HEK293 (cell line): Measurements from ENCODE around the gene NSUN4.
A peak's percentile ranks its signal among the peaks of the same experiment; 100 is the strongest.

Experiments used
- BCL11B ChIP-seq: fragments of 450-650 bp; formaldehyde crosslinking; IDR thresholded peaks from 2 replicates; pipeline ENCODE4 v1.5.1; 2016; ENCODE audit warnings: low read depth, missing biosample characterization, missing genetic modification characterization
- GLIS1 ChIP-seq: fragments of 450-650 bp; formaldehyde crosslinking; IDR thresholded peaks from 2 replicates; pipeline ENCODE4 v1.5.1; 2016; ENCODE audit warnings: missing biosample characterization, missing genetic modification characterization
- KLF16 ChIP-seq: fragments of 450-650 bp; formaldehyde crosslinking; IDR thresholded peaks from 2 replicates; pipeline ENCODE4 v1.5.1; 2017; ENCODE audit warnings: missing biosample characterization, missing genetic modification characterization
- KLF8 ChIP-seq: fragments of 450-650 bp; formaldehyde crosslinking; IDR thresholded peaks from 2 replicates; pipeline ENCODE4 v1.5.1; 2016; ENCODE audit warnings: missing biosample characterization, missing genetic modification characterization
- MEIS1 ChIP-seq: sonication (generic); formaldehyde crosslinking; IDR thresholded peaks from 2 replicates; pipeline ENCODE4 v1.8.1; 2022; ENCODE audit warnings: missing genetic modification reagents, mild to moderate bottlenecking, borderline replicate concordance
- MYNN ChIP-seq: fragments of 450-650 bp; formaldehyde crosslinking; IDR thresholded peaks from 2 replicates; pipeline ENCODE4 v1.5.1; 2016; ENCODE audit warnings: missing biosample characterization, missing genetic modification characterization, borderline replicate concordance
- PRDM1 ChIP-seq: fragments of 450-650 bp; formaldehyde crosslinking; IDR thresholded peaks from 2 replicates; pipeline ENCODE4; 2016; ENCODE audit warnings: missing biosample characterization, missing genetic modification characterization
- SCRT1 ChIP-seq: fragments of 450-650 bp; formaldehyde crosslinking; IDR thresholded peaks from 2 replicates; pipeline ENCODE4 v1.5.1; 2016; ENCODE audit warnings: missing biosample characterization, missing genetic modification characterization, borderline replicate concordance
- SCRT2 ChIP-seq: fragments of 450-650 bp; formaldehyde crosslinking; IDR thresholded peaks from 2 replicates; pipeline ENCODE4 v1.5.1; 2016; ENCODE audit warnings: missing biosample characterization, missing genetic modification characterization
- SP3 ChIP-seq: fragments of 450-650 bp; formaldehyde crosslinking; IDR thresholded peaks from 2 replicates; pipeline ENCODE4 v1.5.1; 2016; ENCODE audit warnings: missing biosample characterization, missing genetic modification characterization
- WT1 ChIP-seq: fragments of 450-650 bp; formaldehyde crosslinking; IDR thresholded peaks from 2 replicates; pipeline ENCODE4 v1.5.1; 2016; ENCODE audit warnings: missing biosample characterization, missing genetic modification characterization
- YY1 ChIP-seq: fragments of 450-650 bp; formaldehyde crosslinking; IDR thresholded peaks from 2 replicates; pipeline ENCODE4 v1.5.1; 2018; ENCODE audit warnings: missing biosample characterization, missing genetic modification characterization
- ZBTB11 ChIP-seq: fragments of 450-650 bp; formaldehyde crosslinking; conservative IDR thresholded peaks from 2 replicates; pipeline ENCODE4 v1.5.1; 2016; ENCODE audit warnings: low read depth, missing biosample characterization, missing genetic modification characterization
- ZBTB17 ChIP-seq: fragments of 450-650 bp; formaldehyde crosslinking; IDR thresholded peaks from 2 replicates; pipeline ENCODE4 v1.5.1; 2016; ENCODE audit warnings: missing biosample characterization, missing genetic modification characterization
- ZBTB21 ChIP-seq: fragments of 450-650 bp; formaldehyde crosslinking; IDR thresholded peaks from 2 replicates; pipeline ENCODE4 v1.5.1; 2017; ENCODE audit warnings: missing biosample characterization, missing genetic modification characterization
- ZBTB49 ChIP-seq: fragments of 450-650 bp; formaldehyde crosslinking; IDR thresholded peaks from 2 replicates; pipeline ENCODE4 v1.5.1; 2016; ENCODE audit warnings: missing biosample characterization, missing genetic modification characterization, low read depth
- ZBTB8A ChIP-seq: fragments of 450-650 bp; formaldehyde crosslinking; IDR thresholded peaks from 2 replicates; pipeline ENCODE4 v1.5.1; 2016; ENCODE audit warnings: missing biosample characterization, missing genetic modification characterization
- ZFHX2 ChIP-seq: fragments of 450-650 bp; formaldehyde crosslinking; conservative IDR thresholded peaks from 2 replicates; pipeline ENCODE4 v1.5.1; 2016; ENCODE audit warnings: missing biosample characterization, missing genetic modification characterization
- ZFP41 ChIP-seq: fragments of 450-650 bp; formaldehyde crosslinking; IDR thresholded peaks from 2 replicates; pipeline ENCODE4 v1.5.1; 2016; ENCODE audit warnings: missing biosample characterization, missing genetic modification characterization, borderline replicate concordance
- ZNF112 ChIP-seq: fragments of 450-650 bp; formaldehyde crosslinking; IDR thresholded peaks from 2 replicates; pipeline ENCODE4 v1.5.0; 2017; ENCODE audit warnings: missing biosample characterization, missing genetic modification characterization
- ZNF202 ChIP-seq: fragments of 450-650 bp; formaldehyde crosslinking; IDR thresholded peaks from 2 replicates; pipeline ENCODE4 v1.5.1; 2016; ENCODE audit warnings: missing biosample characterization, missing genetic modification characterization, borderline replicate concordance
- ZNF24 ChIP-seq: fragments of 450-650 bp; formaldehyde crosslinking; IDR thresholded peaks from 2 replicates; pipeline ENCODE4 v1.5.1; 2016; ENCODE audit warnings: missing biosample characterization, missing genetic modification characterization
- ZNF292 ChIP-seq: fragments of 450-650 bp; formaldehyde crosslinking; IDR thresholded peaks from 2 replicates; pipeline ENCODE4 v1.5.1; 2016; ENCODE audit warnings: low read depth, missing biosample characterization, missing genetic modification characterization, borderline replicate concordance
- ZNF311 ChIP-seq: fragments of 450-650 bp; formaldehyde crosslinking; IDR thresholded peaks from 2 replicates; pipeline ENCODE4 v1.5.1; 2017; ENCODE audit warnings: missing biosample characterization, missing genetic modification characterization, borderline replicate concordance
- ZNF366 ChIP-seq: fragments of 450-650 bp; formaldehyde crosslinking; conservative IDR thresholded peaks from 2 replicates; pipeline ENCODE4 v1.5.1; 2016; ENCODE audit warnings: missing biosample characterization, missing genetic modification characterization
- ZNF600 ChIP-seq: fragments of 450-650 bp; formaldehyde crosslinking; IDR thresholded peaks from 2 replicates; pipeline ENCODE4 v1.5.1; 2016; ENCODE audit warnings: missing biosample characterization, missing genetic modification characterization
- ZNF623 ChIP-seq: fragments of 450-650 bp; formaldehyde crosslinking; IDR thresholded peaks from 2 replicates; pipeline ENCODE4 v1.5.1; 2016; ENCODE audit warnings: missing biosample characterization, missing genetic modification characterization
- ZNF629 ChIP-seq: fragments of 450-650 bp; formaldehyde crosslinking; IDR thresholded peaks from 2 replicates; pipeline ENCODE4 v1.5.1; 2017; ENCODE audit warnings: missing biosample characterization, missing genetic modification characterization
- ZNF677 ChIP-seq: fragments of 450-650 bp; IDR thresholded peaks from 2 replicates; pipeline ENCODE4 v1.5.0; 2018; ENCODE audit warnings: missing biosample characterization, mild to moderate bottlenecking, missing genetic modification characterization, moderate library complexity
- ZNF785 ChIP-seq: fragments of 450-650 bp; formaldehyde crosslinking; IDR thresholded peaks from 2 replicates; pipeline ENCODE4 v1.5.1; 2016; ENCODE audit warnings: missing biosample characterization, missing genetic modification characterization
- ZNF843 ChIP-seq: fragments of 450-650 bp; formaldehyde crosslinking; IDR thresholded peaks from 2 replicates; pipeline ENCODE4 v1.5.1; 2016; ENCODE audit warnings: missing biosample characterization, missing genetic modification characterization
- ZXDB ChIP-seq: fragments of 450-650 bp; formaldehyde crosslinking; IDR thresholded peaks from 2 replicates; pipeline ENCODE4 v1.5.1; 2016; ENCODE audit warnings: missing biosample characterization, missing genetic modification characterization
- TF ChIP-seq, protein P1 (sequence below): fragments of 450-650 bp; formaldehyde crosslinking; IDR thresholded peaks from 2 replicates; pipeline ENCODE4 v1.5.1; 2016; ENCODE audit warnings: missing biosample characterization, missing genetic modification characterization

NSUN4 gene

GRCh38 chr1:46340404-46341221 is at the start of gene NSUN4 (continued):
- TF ChIP-seq ZBTB49 (tag by site-specific recombination) (no peak), ZNF629 (tag by site-specific recombination) (peak; percentile 100), SCRT2 (tag by site-specific recombination) (peak; percentile 100), SCRT1 (tag by site-specific recombination) (peak; percentile 98), ZNF677 (tag by site-specific recombination) (peak; percentile 11; the same call in 1 of the 2 replicates), KLF8 (peak; percentile 74; the same call in 1 of the 2 replicates), ZNF600 (peak; percentile 91), KLF16 (tag by site-specific recombination) (peak; percentile 80), MEIS1 (CRISPR knock-in tag) (no peak), GLIS1 (tag by site-specific recombination) (peak; percentile 58), ZBTB11 (tag by site-specific recombination) (peak; percentile 99), ZNF292 (tag by site-specific recombination) (no peak), YY1 (tag by site-specific recombination) (peak; percentile 94), ZBTB8A (tag by site-specific recombination) (peak; percentile 27; the same call in 1 of the 2 replicates), ZNF623 (tag by site-specific recombination) (no peak; the same call in 1 of the 2 replicates), ZBTB17 (tag by site-specific recombination) (peak; percentile 83), ZNF311 (tag by site-specific recombination) (no peak), ZNF24 (peak; percentile 91; the same call in 1 of the 2 replicates), ZBTB21 (tag by site-specific recombination) (peak; percentile 100), ZFP41 (tag by site-specific recombination) (no peak), BCL11B (tag by site-specific recombination) (no peak), ZNF366 (tag by site-specific recombination) (peak; percentile 93), ZNF785 (tag by site-specific recombination) (peak; percentile 98), WT1 (tag by site-specific recombination) (peak; percentile 34; the same call in 1 of the 2 replicates), ZNF112 (tag by site-specific recombination) (no peak), SP3 (tag by site-specific recombination) (peak; percentile 82), ZFHX2 (tag by site-specific recombination) (no peak; the same call in 1 of the 2 replicates), ZNF202 (tag by site-specific recombination) (no peak), ZXDB (peak; percentile 75), ZNF843 (tag by site-specific recombination) (peak; percentile 58), MYNN (tag by site-specific recombination) (no peak), PRDM1 (tag by site-specific recombination) (peak; percentile 96)
- TF ChIP-seq, protein P1, sequence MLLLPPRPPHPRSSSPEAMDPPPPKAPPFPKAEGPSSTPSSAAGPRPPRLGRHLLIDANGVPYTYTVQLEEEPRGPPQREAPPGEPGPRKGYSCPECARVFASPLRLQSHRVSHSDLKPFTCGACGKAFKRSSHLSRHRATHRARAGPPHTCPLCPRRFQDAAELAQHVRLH, result peak; percentile 88
